IPS-20b (cell line): ENCODE data around the gene NECTIN1.

Experiments used
- H3K27ac ChIP-seq: one replicate; pipeline ENCODE4 v1.5.1; 2013; ENCODE audit warnings: low read length
- H3K27me3 ChIP-seq: 2 replicates; pipeline ENCODE4 v1.6.1; 2013; ENCODE audit warnings: mild to moderate bottlenecking, low read length, inconsistent platforms; ENCODE audit not compliant: insufficient read depth
- H3K36me3 ChIP-seq: 2 replicates; pipeline ENCODE4 v1.6.1; 2013; ENCODE audit warnings: low read depth, mild to moderate bottlenecking, inconsistent platforms, low read length, moderate library complexity; ENCODE audit not compliant: insufficient read depth
- H3K4me1 ChIP-seq: 2 replicates; pipeline ENCODE4 v1.6.1; 2013; ENCODE audit warnings: mild to moderate bottlenecking, control low read depth, inconsistent platforms, low read length, moderate library complexity; ENCODE audit not compliant: insufficient read depth
- H3K4me3 ChIP-seq: 2 replicates; pipeline ENCODE4 v1.5.1; 2013; ENCODE audit warnings: mild to moderate bottlenecking, low read length, inconsistent platforms
- H3K9ac ChIP-seq: 2 replicates; pipeline ENCODE4 v1.6.1; 2013; ENCODE audit warnings: low read depth, mild to moderate bottlenecking, inconsistent platforms, low read length, moderate library complexity
- H3K9me3 ChIP-seq: 2 replicates; pipeline ENCODE4 v1.6.1; 2013; ENCODE audit warnings: mild to moderate bottlenecking, low read depth, low read length, inconsistent platforms; ENCODE audit not compliant: insufficient read depth

Gene NECTIN1

GRCh38 chr11:119641983-119642745, 86.8 kb downstream of the NECTIN1 start:
- no peaks in the 10 kb centered on the region for H3K36me3 ChIP-seq
- H3K4me3 ChIP-seq, result no peak overlapping the region
- no peak overlapping the region for H3K9ac ChIP-seq
- H3K27ac ChIP-seq, result no peak overlapping the region
- H3K27me3 ChIP-seq, result no peaks in the 10 kb centered on the region
- H3K9me3 ChIP-seq, result no peaks in the 10 kb centered on the region
- peaks cover 4% of the 10 kb centered on the region; the same call in 1 of the 2 replicates for H3K4me1 ChIP-seq

GRCh38 chr11:119640541-119640940, 88.5 kb downstream of the NECTIN1 start:
- Histone ChIP-seq H3K4me1 (0 out of 2 replicates have a peak, but pooled peaks cover 4% of the 10 kb centered on the region), H3K27ac (no peak overlapping the region), H3K4me3 (no peak overlapping the region), H3K36me3 (no peaks in the 10 kb centered on the region), H3K9ac (no peak overlapping the region), H3K27me3 (no peaks in the 10 kb centered on the region), H3K9me3 (no peaks in the 10 kb centered on the region)

- Histone ChIP-seq H3K9ac (no peak overlapping the region), H3K9me3 (no peaks in the 10 kb centered on the region), H3K4me3 (no peak overlapping the region), H3K4me1 (0 out of 2 replicates have a peak, but pooled peaks cover 4% of the 10 kb centered on the region), H3K27ac (no peak overlapping the region), H3K36me3 (no peaks in the 10 kb centered on the region), H3K27me3 (no peaks in the 10 kb centered on the region)
Measured at GRCh38 chr11:119639642-119640205, 89.3 kb downstream of the NECTIN1 start.

- no peaks in the 10 kb centered on the region for H3K9me3 ChIP-seq
- H3K9ac ChIP-seq, result no peak overlapping the region
- H3K4me1 ChIP-seq, result 0 out of 2 replicates have a peak, but pooled peaks cover 4% of the 10 kb centered on the region
- no peak overlapping the region for H3K27ac ChIP-seq
- no peaks in the 10 kb centered on the region for H3K36me3 ChIP-seq
- H3K4me3 ChIP-seq, result no peak overlapping the region
- no peaks in the 10 kb centered on the region for H3K27me3 ChIP-seq
Measured at GRCh38 chr11:119638851-119639250, 90.1 kb downstream of the NECTIN1 start.

GRCh38 chr11:119637481-119637880, 91.5 kb downstream of the NECTIN1 start:
- no peak overlapping the region for H3K4me3 ChIP-seq
- H3K4me1 ChIP-seq, result 0 out of 2 replicates have a peak, but pooled peaks cover 4% of the 10 kb centered on the region
- no peaks in the 10 kb centered on the region for H3K27me3 ChIP-seq
- H3K9me3 ChIP-seq, result no peaks in the 10 kb centered on the region
- H3K27ac ChIP-seq, result no peak overlapping the region
- H3K9ac ChIP-seq, result no peak overlapping the region
- no peaks in the 10 kb centered on the region for H3K36me3 ChIP-seq

GRCh38 chr11:119635776-119636175, 93.2 kb downstream of the NECTIN1 start:
- Histone ChIP-seq H3K27ac (no peak overlapping the region), H3K27me3 (no peaks in the 10 kb centered on the region), H3K9me3 (no peaks in the 10 kb centered on the region), H3K9ac (no peak overlapping the region), H3K4me1 (0 out of 2 replicates have a peak, but pooled peaks cover 4% of the 10 kb centered on the region), H3K36me3 (no peaks in the 10 kb centered on the region), H3K4me3 (no peak overlapping the region)

GRCh38 chr11:119635041-119635740, 93.8 kb downstream of the NECTIN1 start:
- Histone ChIP-seq H3K4me1 (0 out of 2 replicates have a peak, but pooled peaks cover 2% of the 10 kb centered on the region), H3K9ac (no peak overlapping the region), H3K9me3 (no peaks in the 10 kb centered on the region), H3K27me3 (no peaks in the 10 kb centered on the region), H3K27ac (no peak overlapping the region), H3K36me3 (no peaks in the 10 kb centered on the region), H3K4me3 (no peak overlapping the region)

- no peak overlapping the region for H3K4me3 ChIP-seq
- H3K27ac ChIP-seq, result no peak overlapping the region
- H3K27me3 ChIP-seq, result no peaks in the 10 kb centered on the region
- H3K4me1 ChIP-seq, result no peaks in the 10 kb centered on the region
- no peaks in the 10 kb centered on the region for H3K36me3 ChIP-seq
- H3K9ac ChIP-seq, result no peak overlapping the region
- no peaks in the 10 kb centered on the region for H3K9me3 ChIP-seq
Measured at GRCh38 chr11:119634301-119634700, 94.7 kb downstream of the NECTIN1 start.

- Histone ChIP-seq H3K27me3 (0 out of 2 replicates have a peak, but pooled peaks cover 7% of the 10 kb centered on the region), H3K27ac (no peak overlapping the region), H3K4me3 (no peak overlapping the region), H3K36me3 (no peaks in the 10 kb centered on the region), H3K4me1 (peaks cover 14% of the 10 kb centered on the region; the same call in 1 of the 2 replicates), H3K9me3 (no peaks in the 10 kb centered on the region), H3K9ac (no peak overlapping the region)
Measured at GRCh38 chr11:119629834-119630624, 99.0 kb downstream of the NECTIN1 start.

GRCh38 chr11:119629085-119629484, 99.9 kb downstream of the NECTIN1 start:
- H3K27ac ChIP-seq, result no peak overlapping the region

GRCh38 chr11:119627286-119627685, 101.7 kb downstream of the NECTIN1 start:
- H3K27me3 ChIP-seq, result 0 out of 2 replicates have a peak, but pooled peaks cover 7% of the 10 kb centered on the region
- no peaks in the 10 kb centered on the region for H3K36me3 ChIP-seq
- peaks cover 14% of the 10 kb centered on the region; the same call in 1 of the 2 replicates for H3K4me1 ChIP-seq
- H3K9me3 ChIP-seq, result no peaks in the 10 kb centered on the region
- H3K4me3 ChIP-seq, result no peak overlapping the region
- no peak overlapping the region for H3K27ac ChIP-seq
- no peak overlapping the region for H3K9ac ChIP-seq

More at GRCh38 chr11:119629085-119629484, 99.9 kb downstream of the NECTIN1 start:
- no peaks in the 10 kb centered on the region for H3K9me3 ChIP-seq
- no peaks in the 10 kb centered on the region for H3K36me3 ChIP-seq
- no peak overlapping the region for H3K9ac ChIP-seq
- H3K4me1 ChIP-seq, result peaks cover 14% of the 10 kb centered on the region; the same call in 1 of the 2 replicates
- no peak overlapping the region for H3K4me3 ChIP-seq
- H3K27me3 ChIP-seq, result 0 out of 2 replicates have a peak, but pooled peaks cover 7% of the 10 kb centered on the region
